Endometrium (tissue), 2 donors: ENCODE measurements around the gene DSP.

ENCODE experiments used
- FAIRE-seq: peaks from 2 replicates; lab custom pipeline; 2012; peaks lifted over from hg19 to GRCh38; lab: Jason Lieb, UNC
- donor health status: control.
- donor health status: control.

Gene DSP

GRCh38 chr6:7562769-7563168 lies 21.3 kb downstream of the DSP start:
- no peak for FAIRE-seq

GRCh38 chr6:7566107-7566506 lies 24.6 kb downstream of the DSP start:
- no peak for FAIRE-seq

- no peak for FAIRE-seq
Measured at GRCh38 chr6:7566617-7567173, 25.2 kb downstream of the DSP start.

- no peak for FAIRE-seq
Measured at GRCh38 chr6:7568021-7568420, 26.6 kb downstream of the DSP start.

- FAIRE-seq: no peak
Measured at GRCh38 chr6:7569082-7569481, 27.6 kb downstream of the DSP start.

DNA sequence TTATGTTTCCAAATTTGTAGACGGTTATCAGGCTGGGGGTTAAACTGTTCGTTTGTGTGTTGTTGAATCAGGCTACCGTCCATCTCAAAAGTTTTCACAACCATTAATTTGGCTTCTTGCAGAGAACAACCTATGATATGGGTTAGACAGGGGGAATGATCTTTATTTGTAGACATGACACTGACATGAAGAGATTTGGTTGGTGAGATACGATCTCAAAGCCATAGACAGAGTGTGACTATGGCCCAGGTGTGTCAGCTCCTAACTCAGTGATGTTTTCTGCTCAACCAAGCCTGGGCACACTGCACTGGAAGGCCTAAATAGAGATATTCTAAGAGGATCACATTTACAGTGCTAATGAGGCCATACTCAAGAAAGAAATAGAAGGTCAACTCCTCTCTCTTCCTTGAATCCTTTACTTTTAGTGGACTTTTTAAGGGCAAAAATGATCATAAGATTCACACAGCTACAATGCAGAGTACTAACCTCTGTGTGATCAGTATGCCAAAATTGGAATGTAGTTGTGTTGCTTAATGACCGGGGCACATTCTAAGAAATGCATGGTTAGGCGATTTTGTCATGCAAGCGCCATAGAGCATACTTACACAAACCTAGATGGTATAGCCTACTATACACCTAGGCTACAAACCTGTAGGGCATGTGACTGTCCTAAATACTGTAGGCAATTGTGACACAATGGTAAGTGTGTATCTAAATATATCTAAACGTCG lies 30.9 kb downstream of the DSP start:
- FAIRE-seq: no peak

DNA sequence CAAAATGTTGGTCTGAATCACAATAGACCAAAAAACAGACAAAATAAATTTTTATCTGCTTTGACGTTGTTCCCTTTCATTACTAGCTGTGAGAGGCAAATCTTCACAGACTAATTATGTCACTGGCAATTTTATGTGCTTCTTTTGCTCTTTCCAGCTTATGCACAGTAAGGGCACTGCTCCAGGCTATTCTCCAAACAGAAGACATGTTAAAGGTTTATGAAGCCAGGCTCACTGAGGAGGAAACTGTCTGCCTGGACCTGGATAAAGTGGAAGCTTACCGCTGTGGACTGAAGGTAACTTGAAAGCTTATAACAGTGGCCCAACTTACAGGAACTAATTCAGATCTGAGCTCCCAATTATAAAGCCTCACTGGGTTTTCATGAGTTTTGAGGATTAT lies 33.0 kb downstream of the DSP start:
- FAIRE-seq: no peak

GRCh38 chr6:7578516-7578915 lies 37.0 kb downstream of the DSP start:
- no peak for FAIRE-seq

DNA sequence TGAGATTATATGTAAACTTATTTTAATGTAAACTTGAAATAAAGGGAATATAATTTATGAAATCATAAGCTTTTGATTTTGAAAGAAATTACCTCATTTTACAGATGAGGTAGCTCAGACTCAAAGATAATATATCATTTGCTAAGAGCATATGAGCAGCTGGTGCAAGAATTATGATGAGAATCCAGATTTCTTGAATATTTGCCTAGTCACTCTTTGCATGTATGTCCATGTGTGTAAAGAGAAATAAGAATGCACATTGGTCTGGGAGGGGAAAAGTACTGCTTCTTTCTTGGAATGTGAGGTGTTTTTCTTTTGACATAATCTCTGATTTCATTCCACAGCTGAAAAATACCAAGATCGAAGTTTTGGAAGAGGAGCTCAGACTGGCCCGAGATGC lies 37.5 kb downstream of the DSP start:
- no peak for FAIRE-seq

- FAIRE-seq: no peak
Measured at GRCh38 chr6:7579851-7580250, 38.4 kb downstream of the DSP start.

DNA sequence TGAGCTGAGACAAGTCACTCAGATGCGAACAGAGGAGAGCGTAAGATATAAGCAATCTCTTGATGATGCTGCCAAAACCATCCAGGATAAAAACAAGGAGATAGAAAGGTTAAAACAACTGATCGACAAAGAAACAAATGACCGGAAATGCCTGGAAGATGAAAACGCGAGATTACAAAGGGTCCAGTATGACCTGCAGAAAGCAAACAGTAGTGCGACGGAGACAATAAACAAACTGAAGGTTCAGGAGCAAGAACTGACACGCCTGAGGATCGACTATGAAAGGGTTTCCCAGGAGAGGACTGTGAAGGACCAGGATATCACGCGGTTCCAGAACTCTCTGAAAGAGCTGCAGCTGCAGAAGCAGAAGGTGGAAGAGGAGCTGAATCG lies 39.1 kb downstream of the DSP start:
- no peak for FAIRE-seq

- no peak for FAIRE-seq
Measured at GRCh38 chr6:7580927-7581618, 39.6 kb downstream of the DSP start.

GRCh38 chr6:7585287-7585930 lies 43.9 kb downstream of the DSP start:
- FAIRE-seq: no peak

DNA sequence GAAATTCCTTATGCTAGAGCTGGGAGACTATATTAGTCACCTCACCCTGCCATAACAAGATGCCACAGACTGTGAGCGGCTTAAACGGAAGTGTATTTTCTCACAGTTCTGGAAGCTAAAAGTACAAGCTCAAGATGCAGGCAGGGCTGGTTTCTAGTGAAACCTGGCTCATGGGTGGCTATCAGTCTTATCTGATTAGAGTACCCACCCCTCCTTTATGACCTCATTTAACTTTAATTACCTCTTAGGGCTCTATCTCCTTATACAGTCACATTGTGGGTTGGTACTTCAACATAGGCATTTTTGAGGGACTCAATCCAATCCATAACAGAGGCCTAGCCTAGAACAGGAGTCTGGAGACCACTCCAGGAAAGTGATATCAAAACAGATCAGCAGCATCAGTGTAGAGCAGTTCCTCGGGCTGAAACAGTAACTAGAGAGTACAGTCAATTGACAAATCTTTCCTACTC lies 46.2 kb downstream of the DSP start:
- FAIRE-seq: no peak

- no peak for FAIRE-seq
Measured at GRCh38 chr6:7588506-7588905, 47.0 kb downstream of the DSP start.

DNA sequence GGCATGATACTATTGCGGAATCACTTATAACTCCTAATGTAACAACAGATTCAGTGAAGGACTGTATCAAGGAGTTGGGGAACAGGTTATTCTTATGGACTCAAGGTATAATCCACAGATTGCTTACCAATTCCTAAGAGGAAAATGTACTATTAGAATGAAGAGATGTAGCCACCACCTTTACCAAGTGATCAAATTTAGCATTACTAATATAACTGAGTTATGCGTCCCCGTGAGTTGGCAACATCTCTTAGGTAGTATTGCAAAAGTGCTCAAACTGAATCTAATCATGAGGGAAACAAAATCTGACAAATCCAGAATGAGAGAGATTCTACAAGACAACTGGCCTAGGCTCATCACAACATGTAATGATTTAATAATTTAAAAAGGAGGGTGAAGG lies 47.8 kb downstream of the DSP start:
- FAIRE-seq: no peak

- peak; percentile 94 for FAIRE-seq
Measured at GRCh38 chr6:7589949-7590917, 48.8 kb downstream of the DSP start, which contains the start of gene SNRNP48. TSS of gene SNRNP48 (plus strand) at chr6:7590198. CDS start at chr6:7590258, 60 bp downstream.

- FAIRE-seq: no peak
Measured at GRCh38 chr6:7590918-7591302, 49.4 kb downstream of the DSP start.

GRCh38 chr6:7591770-7592169 lies 50.3 kb downstream of the DSP start:
- no peak for FAIRE-seq

GRCh38 chr6:7593229-7593628 lies 51.8 kb downstream of the DSP start:
- FAIRE-seq: no peak

GRCh38 chr6:7594579-7595125 lies 53.2 kb downstream of the DSP start:
- FAIRE-seq: no peak
